Stimulated activated CD8-positive, alpha-beta memory T cell treated with anti-CD3 and anti-CD28 coated beads, Interleukin-7, amount 100 ng/mL, for 24 hours (primary cell): ENCODE results near the gene IL15RA.
"Not testable (repeated sequence)": the region's sequence is repeated elsewhere in the genome, so short reads cannot be mapped to it uniquely, and the experiment has no call there.

Source experiments
- DNase-seq: peaks from one replicate; pipeline ENCODE4 v3.0.0-alpha.2; 2020; ENCODE audit warnings: low read depth

Gene IL15RA

DNA sequence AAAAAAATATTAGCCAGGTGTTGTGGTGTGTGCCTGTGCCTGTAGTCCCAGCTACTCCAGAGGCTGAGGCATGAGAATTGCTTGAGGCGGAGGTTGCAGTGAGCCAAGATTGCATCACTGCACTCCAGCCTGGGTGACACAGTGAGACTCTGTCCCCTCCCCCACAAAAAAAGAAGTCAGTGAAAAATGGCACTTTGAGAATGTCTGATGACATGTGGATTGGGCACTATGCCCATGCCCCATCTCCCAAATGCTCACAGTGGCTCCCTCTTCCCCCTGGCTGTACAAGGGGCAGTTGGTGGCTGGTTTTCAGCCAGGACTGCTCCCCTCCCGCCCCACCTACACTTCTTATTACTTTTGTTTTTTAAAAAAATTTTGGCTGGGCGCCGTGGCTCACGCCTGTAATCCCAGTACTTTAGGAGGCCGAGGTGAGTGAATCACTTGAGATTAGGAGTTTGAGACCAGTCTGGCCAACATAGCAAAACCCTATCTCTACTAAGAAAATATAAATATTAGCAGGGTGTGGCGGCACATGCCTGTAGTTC lies 26.1 kb downstream of the IL15RA start:
- no peak for DNase-seq

DNA sequence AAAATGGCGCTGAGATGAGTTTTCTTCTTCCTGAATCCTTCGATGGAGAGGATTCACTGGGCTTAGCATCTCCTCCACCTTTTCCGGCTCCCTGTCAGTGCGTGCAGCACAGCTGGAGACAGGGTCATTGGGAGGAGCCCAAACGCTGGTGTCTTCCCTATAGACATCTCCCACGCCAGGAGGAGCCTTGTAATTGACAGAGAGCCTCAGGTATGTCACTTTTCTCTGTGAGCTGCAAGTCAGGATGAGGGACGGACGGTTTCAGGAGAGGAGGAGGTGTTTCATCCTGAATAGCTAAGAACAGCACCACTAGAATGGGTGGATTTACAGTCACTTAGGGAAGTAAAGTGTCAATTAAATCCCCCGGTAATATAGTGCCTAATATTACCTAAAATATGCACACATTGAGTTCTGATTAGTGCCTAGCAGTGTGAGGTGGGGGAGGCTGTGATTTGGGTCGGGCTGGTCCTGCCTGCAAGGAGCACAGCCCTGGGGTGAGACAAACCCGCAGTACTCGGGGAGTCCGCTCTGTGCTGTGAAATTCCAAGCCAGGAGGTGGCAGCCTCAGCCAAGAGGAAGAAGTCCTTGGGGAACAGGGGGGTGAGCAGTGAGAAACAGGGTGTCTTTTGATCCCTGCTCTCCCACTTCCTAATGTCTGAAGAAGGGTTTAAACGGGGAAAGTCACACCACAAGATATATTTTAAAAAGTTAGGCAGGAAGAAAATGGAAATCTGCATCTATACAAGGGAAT lies 28.2 kb downstream of the IL15RA start:
- DNase-seq = no peak

DNA sequence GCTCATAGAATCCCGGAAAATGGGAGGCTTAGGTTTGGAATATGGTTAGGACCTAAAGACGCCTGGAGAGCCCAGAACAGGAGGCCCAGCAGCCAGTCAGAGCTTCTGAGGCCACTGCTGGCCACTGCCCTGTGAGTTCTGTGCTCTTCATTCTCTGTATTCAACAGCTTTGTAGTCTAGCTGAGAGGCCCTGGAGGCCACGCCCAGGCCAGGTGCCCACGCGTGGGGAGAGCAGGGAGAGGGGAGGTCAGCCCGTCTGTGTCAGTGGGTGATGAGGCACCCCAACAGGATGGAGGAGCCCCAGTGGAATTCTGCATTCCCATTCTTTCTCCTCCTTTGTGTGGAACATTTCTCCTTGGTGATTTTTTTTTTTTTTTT lies 29.1 kb downstream of the IL15RA start:
- DNase-seq = no peak

DNA sequence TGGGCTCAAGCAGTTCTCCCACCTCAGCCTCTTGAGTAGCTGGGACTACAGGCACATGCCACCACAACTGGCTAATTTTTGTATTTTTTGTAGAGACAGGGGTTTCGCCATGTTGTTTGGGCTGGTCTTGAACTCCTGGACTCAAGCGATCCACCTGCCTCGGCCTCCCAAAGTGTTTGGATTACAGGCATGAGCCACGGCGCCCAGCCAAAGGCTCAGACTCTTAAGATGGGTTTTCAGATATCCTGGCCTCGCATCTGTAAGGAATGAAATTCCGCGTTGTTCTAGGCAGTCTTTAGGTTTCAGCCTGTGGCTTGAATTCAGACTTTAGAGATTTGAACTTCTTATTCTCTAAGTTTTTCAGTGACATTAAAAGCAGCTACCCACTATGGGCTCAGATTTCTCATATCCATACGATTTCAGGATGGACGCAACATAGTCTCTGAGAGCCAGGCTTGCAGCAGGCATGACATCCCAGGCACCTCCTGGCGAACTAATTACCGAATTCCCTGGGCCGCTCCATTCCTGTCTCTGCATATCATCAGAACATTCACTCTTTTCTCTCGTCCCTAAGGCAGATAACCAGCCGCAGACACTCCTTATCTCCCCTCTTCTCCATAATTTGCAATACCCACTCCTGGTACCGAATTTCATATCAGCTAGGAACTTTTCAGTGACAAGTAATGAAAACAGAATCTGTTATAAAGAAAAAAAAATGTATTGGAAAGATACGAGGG lies 29.7 kb downstream of the IL15RA start:
- DNase-seq = no peak

- no peak for DNase-seq
Observed at GRCh38 chr10:5946786-5947185, 30.6 kb downstream of the IL15RA start.

- DNase-seq = not testable (repeated sequence)
Observed at GRCh38 chr10:5946419-5946775, 30.9 kb downstream of the IL15RA start.

DNA sequence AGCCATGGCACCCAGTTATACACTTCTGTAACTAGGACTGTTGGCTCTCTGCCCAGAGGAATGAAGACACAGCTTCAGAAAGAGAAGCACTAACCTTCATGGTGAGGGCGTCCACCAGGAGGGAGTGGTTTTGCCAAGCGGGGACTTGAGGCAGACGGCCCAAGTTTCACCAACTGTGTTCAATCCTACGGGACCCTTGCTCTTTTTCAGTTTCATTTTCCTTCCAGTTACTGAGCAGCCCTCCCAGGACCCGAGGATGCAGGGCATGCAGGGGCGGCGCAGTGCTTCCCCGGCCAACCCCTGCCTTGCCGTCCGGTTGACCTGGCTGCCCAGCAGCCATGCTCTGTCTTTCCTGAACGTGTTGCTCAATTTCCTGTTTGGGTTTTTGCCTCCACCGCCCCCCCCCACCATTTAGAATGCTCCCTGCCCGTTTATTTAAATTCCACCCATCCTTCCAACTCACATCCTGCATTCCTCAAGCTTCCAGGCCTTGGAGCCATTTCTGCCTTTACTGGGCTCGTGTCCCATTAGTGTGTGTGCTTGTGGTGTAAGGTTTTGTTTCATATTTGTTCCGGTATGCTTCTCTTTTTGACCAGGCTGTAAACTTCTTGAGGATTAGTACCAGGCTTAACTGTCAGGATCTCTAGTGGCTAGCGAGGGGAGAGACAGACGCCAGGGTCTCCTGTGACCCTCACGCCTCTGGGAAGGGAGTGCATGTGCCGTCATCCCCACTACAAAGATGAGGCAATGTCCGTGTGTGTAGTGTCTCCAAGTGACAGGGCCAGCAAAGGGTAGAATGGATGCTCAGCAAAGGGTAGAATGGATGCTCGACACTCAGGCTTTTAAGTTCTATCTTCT lies 31.6 kb downstream of the IL15RA start:
- no peak for DNase-seq

DNA sequence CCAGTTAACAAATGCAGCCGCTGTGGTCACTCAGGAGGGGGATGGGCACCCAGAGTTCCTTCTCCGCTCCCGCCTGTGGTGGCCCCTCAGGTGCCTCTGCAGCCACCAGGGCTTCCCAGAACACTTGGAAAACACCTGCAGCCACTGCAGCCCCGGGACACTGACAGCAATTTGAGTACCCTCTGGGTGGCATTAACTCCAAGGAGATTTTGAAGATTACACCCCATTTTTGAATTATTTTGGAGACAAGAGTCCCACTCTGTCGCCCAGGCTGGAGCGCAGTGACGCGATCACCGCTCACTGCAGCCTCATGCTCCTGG lies 32.2 kb downstream of the IL15RA start:
- no peak for DNase-seq

DNA sequence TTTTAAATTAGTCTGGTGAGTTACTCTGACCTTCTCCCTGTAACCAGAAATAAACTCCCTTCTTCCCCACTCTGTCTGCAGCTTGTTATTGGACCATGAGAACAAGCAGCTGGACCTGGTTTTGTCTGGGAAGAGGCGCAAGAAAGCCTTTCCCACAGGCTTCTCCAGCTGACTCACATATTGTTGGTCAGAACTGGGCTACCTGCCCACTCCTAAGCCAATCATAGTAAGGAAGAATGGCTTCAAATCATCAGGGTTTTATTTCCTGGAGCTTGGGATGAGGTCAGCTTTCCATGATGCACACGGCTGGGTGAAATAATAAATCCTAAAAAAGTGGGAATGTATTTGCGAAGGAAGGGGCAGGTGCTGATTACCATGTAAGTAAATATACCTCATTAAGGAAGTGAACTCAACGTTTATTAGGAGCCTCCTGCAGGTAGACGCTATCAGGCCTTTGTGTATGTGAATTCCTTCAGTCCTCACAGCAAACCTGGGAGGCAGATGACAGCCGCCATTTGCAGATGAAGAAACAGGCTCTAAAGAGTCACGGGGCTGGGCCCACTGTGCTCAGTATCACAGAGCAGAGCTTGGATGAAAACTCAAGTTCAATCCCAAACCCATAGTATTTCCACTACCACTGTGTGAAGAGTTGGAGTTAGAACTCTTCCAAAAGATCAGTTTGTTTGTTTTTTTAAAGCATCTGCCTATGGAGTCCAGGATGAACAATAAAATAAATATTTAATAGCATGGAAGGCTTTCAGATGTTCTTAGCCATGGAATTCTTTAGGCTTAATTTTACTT lies 32.8 kb downstream of the IL15RA start:
- no peak for DNase-seq

- DNase-seq = no peak
Observed at GRCh38 chr10:5943536-5943935, 33.8 kb downstream of the IL15RA start.

- no peak for DNase-seq
Observed at GRCh38 chr10:5942474-5942873, 34.9 kb downstream of the IL15RA start.

GRCh38 chr10:5942001-5942400 lies 35.3 kb downstream of the IL15RA start:
- no peak for DNase-seq

GRCh38 chr10:5941579-5941978 lies 35.8 kb downstream of the IL15RA start:
- no peak for DNase-seq

GRCh38 chr10:5940807-5941218 lies 36.5 kb downstream of the IL15RA start:
- DNase-seq = no peak

DNA sequence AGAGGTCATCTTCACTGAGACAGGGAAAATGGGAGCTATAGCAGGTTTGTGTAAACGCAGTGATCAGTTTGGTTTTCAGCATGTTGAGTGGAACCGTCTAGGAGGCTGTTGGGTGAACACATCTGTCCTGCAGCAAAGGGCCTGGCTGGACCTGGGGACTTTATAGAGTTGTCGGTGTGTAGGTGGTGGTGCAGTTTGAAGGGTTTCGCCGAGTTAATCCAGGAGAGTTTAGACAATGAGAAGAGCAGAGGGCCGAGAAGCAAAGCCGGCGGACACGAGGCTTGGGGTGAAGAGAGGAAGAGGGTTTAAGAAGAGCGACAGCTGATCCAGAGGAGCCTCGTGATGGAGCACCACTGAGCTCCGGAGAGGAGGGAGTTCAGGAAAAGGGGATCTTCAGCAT lies 39.1 kb downstream of the IL15RA start:
- DNase-seq = no peak

- DNase-seq = no peak
Observed at GRCh38 chr10:5937016-5937415, 40.3 kb downstream of the IL15RA start.

GRCh38 chr10:5935628-5936027 lies 41.7 kb downstream of the IL15RA start:
- no peak for DNase-seq

- DNase-seq = no peak
Observed at GRCh38 chr10:5933909-5934546, 43.3 kb downstream of the IL15RA start.

DNA sequence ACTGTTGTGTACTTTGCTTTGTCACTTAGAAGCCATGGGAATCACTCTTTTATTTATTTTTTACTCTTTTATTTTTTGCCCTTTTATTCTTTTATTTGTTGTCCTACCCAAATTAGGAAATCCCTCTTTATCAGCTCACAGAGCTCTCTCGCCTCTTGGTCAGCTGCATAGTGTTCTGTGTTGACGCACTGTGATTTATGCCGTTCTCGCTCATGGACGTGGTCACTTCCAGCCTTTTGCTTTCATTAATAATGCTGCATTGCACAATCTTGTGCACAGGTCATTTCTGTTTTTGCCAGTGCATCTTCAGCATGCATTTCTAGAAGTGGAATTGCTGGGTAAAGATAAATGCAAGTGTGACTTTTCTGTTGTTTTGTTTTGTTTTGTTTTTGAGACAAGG lies 45.0 kb downstream of the IL15RA start:
- DNase-seq = no peak

GRCh38 chr10:5930272-5930671 lies 47.1 kb downstream of the IL15RA start:
- DNase-seq = no peak

GRCh38 chr10:5929442-5929841 lies 47.9 kb downstream of the IL15RA start:
- no peak for DNase-seq
